Vagina (tissue), 2 donors: ENCODE data around the gene KRT86.

Experiments
- CTCF ChIP-seq, 3 experiments: fragments of 450-650 bp in 2 of 3; fragments of 200-600 bp in 1 of 3; sonication (generic) in 1 of 3; IDR thresholded peaks; one replicate each; pipeline ENCODE4 v1.5.1; 2017 to 2019; ENCODE audit warnings: antibody characterized with exemption in 3 of 3, mild to moderate bottlenecking in 2 of 3, moderate library complexity in 2 of 3
- POLR2A ChIP-seq, 2 donors: fragments of 450-650 bp; IDR thresholded peaks; one replicate each; pipeline ENCODE4 v1.6.1; 2017; ENCODE audit warnings: antibody characterized with exemption in 2 of 2, mild to moderate bottlenecking in 2 of 2, moderate library complexity in 2 of 2
- POLR2AphosphoS5 ChIP-seq, 2 donors: sonication (generic); formaldehyde crosslinking; IDR thresholded peaks; one replicate each; pipeline ENCODE4 v1.9.0; 2017; ENCODE audit warnings: antibody characterized with exemption in 2 of 2, mild to moderate bottlenecking in 2 of 2, low read depth in 1 of 2; ENCODE audit not compliant: insufficient read depth in 1 of 2

GRCh38 chr12:52243856-52244614 lies 30.4 kb upstream of the KRT86 start:
- TF ChIP-seq CTCF (IDR thresholded peaks at IDR 0.05), result no peak
- TF ChIP-seq POLR2A (IDR thresholded peaks at IDR 0.05), result no peak
- TF ChIP-seq POLR2AphosphoS5 (IDR thresholded peaks at IDR 0.05; ENCODE audit: insufficient read depth in 1 of 2, low read depth in 1 of 2), result peak; percentile 38 to 60
